Common myeloid progenitor, CD34-positive (primary cell): ENCODE data around the gene SLC2A13.
"Not testable (repeated sequence)": the region's sequence is repeated elsewhere in the genome, so short reads cannot be mapped to it uniquely, and the experiment has no call there.

Experiments
- CTCF ChIA-PET: fragments of 350-600 bp; sonication (Branson Sonifier 250); formaldehyde crosslinking; loops from one replicate; lab custom pipeline; 2021; ENCODE audit warnings: antibody characterized with exemption; lab: Charles Lee
- POLR2A ChIA-PET: fragments of 350-600 bp; sonication (Branson Sonifier 250); formaldehyde crosslinking; loops from one replicate; lab custom pipeline; 2021; ENCODE audit warnings: antibody characterized with exemption; lab: Charles Lee
- DNase-seq, 3 donors: peaks; one replicate each; pipeline versions ENCODE4 v3.0.0 to v3.0.0-alpha.2; 2013
- H3K27ac ChIP-seq, 2 experiments: 1 replicate in 1 of 2; 2 replicates in 1 of 2; pipeline ENCODE4 v1.7.0; 2013; ENCODE audit warnings: inconsistent platforms in 2 of 2, low read length in 2 of 2, mild to moderate bottlenecking in 2 of 2, low read depth in 1 of 2, moderate library complexity in 1 of 2; ENCODE audit not compliant: severe bottlenecking in 2 of 2, insufficient read depth in 1 of 2, poor library complexity in 1 of 2
- H3K27me3 ChIP-seq, 5 experiments: replicated peaks in 2 of 5; 1 replicate in 3 of 5; 2 replicates in 2 of 5; pipeline versions ENCODE4 v1.6.1 to v1.7.0; 2013; ENCODE audit warnings: low read length in 4 of 5, mild to moderate bottlenecking in 2 of 5, moderate library complexity in 2 of 5, inconsistent platforms in 1 of 5; ENCODE audit not compliant: insufficient read depth in 5 of 5, control insufficient read depth in 4 of 5
- H3K36me3 ChIP-seq, 4 experiments: 1 replicate in 2 of 4; 2 replicates in 2 of 4; pipeline versions ENCODE4 v1.6.1 to v1.7.0; 2013; ENCODE audit warnings: low read length in 3 of 4, control low read depth in 1 of 4, mild to moderate bottlenecking in 1 of 4; ENCODE audit not compliant: control insufficient read depth in 4 of 4, insufficient read depth in 4 of 4
- H3K4me1 ChIP-seq, 4 experiments: 1 replicate in 3 of 4; 2 replicates in 1 of 4; pipeline versions ENCODE4 v1.6.1 to v1.7.1; 2013; ENCODE audit warnings: low read length in 3 of 4, mild to moderate bottlenecking in 3 of 4, control low read depth in 1 of 4, inconsistent platforms in 1 of 4, moderate library complexity in 1 of 4; ENCODE audit not compliant: control insufficient read depth in 4 of 4, insufficient read depth in 4 of 4; ENCODE audit errors: control extremely low read depth in 1 of 4
- H3K4me3 ChIP-seq, 7 experiments: 1 replicate in 4 of 7; 2 replicates in 3 of 7; pipeline versions ENCODE4 v1.5.1 to v1.7.0; 2013; ENCODE audit warnings: mild to moderate bottlenecking in 7 of 7, low read length in 6 of 7, moderate library complexity in 6 of 7, inconsistent platforms in 2 of 7, low read depth in 2 of 7, control low read depth in 1 of 7; ENCODE audit not compliant: insufficient read depth in 4 of 7, control insufficient read depth in 1 of 7; ENCODE audit errors: extremely low read depth in 1 of 7
- H3K9me3 ChIP-seq, 5 experiments: 1 replicate in 4 of 5; 2 replicates in 1 of 5; pipeline versions ENCODE4 v1.6.1 to v1.7.1; 2013; ENCODE audit warnings: low read length in 4 of 5, mild to moderate bottlenecking in 2 of 5, inconsistent platforms in 1 of 5, low read depth in 1 of 5, moderate library complexity in 1 of 5; ENCODE audit not compliant: control insufficient read depth in 4 of 5, insufficient read depth in 2 of 5; ENCODE audit errors: control extremely low read depth in 1 of 5
- WGBS: methylation state at CpG from one replicate; pipeline ENCODE4 v1.1.5; 2013; ENCODE audit not compliant: insufficient coverage; 5-methylcytosine and 5-hydroxymethylcytosine counted together

The SLC2A13 gene

GRCh38 chr12:40047002-40047401 lies 58.9 kb downstream of the SLC2A13 start:
- H3K27ac ChIP-seq, H3K4me1 ChIP-seq, DNase-seq, POLR2A ChIA-PET, H3K27me3 ChIP-seq, H3K9me3 ChIP-seq, H3K36me3 ChIP-seq, H3K4me3 ChIP-seq: not testable (repeated sequence)
- CTCF ChIA-PET, result interaction anchor here (1.2 kb wide), 1 partner anchor 60 kb away, joined by 3 read pairs; no protein-coding TSS in a partner anchor
- WGBS, result 100% methylated on average over 2 of the region's 3 CpGs

GRCh38 chr12:40045656-40046055 lies 60.2 kb downstream of the SLC2A13 start:
- no peak for DNase-seq

DNA sequence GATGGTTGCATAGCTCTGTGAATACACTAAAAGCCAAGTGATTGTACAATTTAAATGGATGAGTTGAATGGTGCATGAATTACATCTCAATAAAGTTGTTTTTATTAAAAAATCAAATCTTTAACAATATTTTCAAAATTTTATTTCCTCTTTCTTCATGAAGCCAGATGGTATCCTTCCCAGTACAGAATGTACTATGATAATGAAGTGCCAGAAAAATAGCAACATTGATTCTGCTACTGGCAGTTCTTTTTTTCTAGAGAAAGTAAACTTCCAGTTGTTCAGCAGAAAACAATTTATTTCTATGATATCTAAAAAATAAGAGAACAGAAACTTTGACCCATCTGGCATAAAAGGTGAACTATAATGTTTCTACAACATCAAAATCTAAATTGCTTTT lies 61.5 kb downstream of the SLC2A13 start:
- H3K27ac ChIP-seq, result no peak overlapping the region
- POLR2A ChIA-PET, result no interaction called here
- CTCF ChIA-PET, result no interaction called here
- no peaks in the 10 kb centered on the region for H3K4me1 ChIP-seq
- no peaks in the 10 kb centered on the region for H3K9me3 ChIP-seq
- DNase-seq, result no peak
- no peaks in the 10 kb centered on the region for H3K27me3 ChIP-seq
- no peaks in the 10 kb centered on the region for H3K36me3 ChIP-seq
- H3K4me3 ChIP-seq, result no peak overlapping the region

More at GRCh38 chr12:40045656-40046055, 60.2 kb downstream of the SLC2A13 start:
- H3K4me3 ChIP-seq, result no peak overlapping the region
- 100% methylated on average over 1 of the region's 2 CpGs for WGBS
- no peak overlapping the region for H3K27ac ChIP-seq
- no peaks in the 10 kb centered on the region for H3K9me3 ChIP-seq
- CTCF ChIA-PET, result no interaction called here
- H3K4me1 ChIP-seq, result no peaks in the 10 kb centered on the region
- H3K36me3 ChIP-seq, result no peaks in the 10 kb centered on the region
- POLR2A ChIA-PET, result no interaction called here
- no peaks in the 10 kb centered on the region for H3K27me3 ChIP-seq

DNA sequence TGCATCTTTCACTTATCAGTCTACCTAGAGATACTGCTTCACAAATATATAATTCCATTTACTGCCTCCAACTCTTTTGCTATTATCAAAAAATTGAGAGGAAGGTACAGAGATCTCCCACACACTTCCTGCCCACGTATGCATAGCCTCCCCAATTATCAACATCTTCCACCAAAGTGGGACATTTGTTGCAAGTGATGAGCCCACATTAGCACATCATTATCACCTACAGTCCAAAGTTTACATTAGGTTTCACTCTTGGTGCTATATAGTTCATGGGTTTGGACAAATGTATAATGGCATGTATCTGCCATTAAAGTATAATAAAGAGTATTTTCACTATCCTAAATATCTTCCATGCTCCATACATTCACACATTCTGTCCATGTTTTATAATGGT lies 66.3 kb downstream of the SLC2A13 start:
- H3K27ac ChIP-seq, result no peak overlapping the region
- WGBS, result 100% methylated on average over 1 of the region's 1 CpG
- ChIA-PET POLR2A (no interaction called here), CTCF (interaction anchor here (0.8 to 1.5 kb wide), 3 partner anchors 28 to 29 kb away, joined by 3 read pairs; no protein-coding TSS in a partner anchor)
- H3K4me3 ChIP-seq, result no peak overlapping the region
- no peak for DNase-seq
- no peaks in the 10 kb centered on the region for H3K9me3 ChIP-seq
- H3K27me3 ChIP-seq, result no peaks in the 10 kb centered on the region
- no peaks in the 10 kb centered on the region for H3K4me1 ChIP-seq
- H3K36me3 ChIP-seq, result no peaks in the 10 kb centered on the region

DNA sequence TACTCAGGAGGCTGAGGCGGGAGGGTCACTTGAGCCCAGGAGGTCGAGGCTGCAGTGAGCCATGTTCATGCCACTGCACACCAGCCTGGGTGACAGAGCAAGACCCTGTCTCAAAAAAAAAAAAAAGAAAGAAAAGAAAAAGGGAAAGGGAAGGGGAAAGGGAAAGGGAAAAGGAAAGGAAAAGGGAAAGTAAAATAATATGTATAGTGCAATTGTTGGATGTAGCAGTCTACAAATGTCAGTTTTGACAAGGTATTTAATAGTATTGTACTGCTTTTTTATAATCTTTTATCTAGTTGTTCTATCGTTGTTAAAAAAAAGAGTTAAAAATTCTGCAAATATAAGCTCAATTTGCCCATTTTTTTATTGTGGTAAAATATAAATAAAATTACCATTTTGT lies 67.3 kb downstream of the SLC2A13 start:
- ChIA-PET POLR2A (no interaction called here), CTCF (interaction anchor here (0.8 to 1.5 kb wide), 2 partner anchors 29 to 30 kb away, joined by 3 read pairs; no protein-coding TSS in a partner anchor)
- H3K9me3 ChIP-seq, result no peaks in the 10 kb centered on the region
- DNase-seq, result no peak
- no peaks in the 10 kb centered on the region for H3K36me3 ChIP-seq
- no peak overlapping the region for H3K27ac ChIP-seq
- 100% methylated on average over 1 of the region's 3 CpGs for WGBS
- no peaks in the 10 kb centered on the region for H3K4me1 ChIP-seq
- no peak overlapping the region for H3K4me3 ChIP-seq
- H3K27me3 ChIP-seq, result no peaks in the 10 kb centered on the region

GRCh38 chr12:40034712-40035111 lies 71.2 kb downstream of the SLC2A13 start:
- POLR2A ChIA-PET, result no interaction called here
- DNase-seq, result no peak
- Histone ChIP-seq H3K27ac (no peak overlapping the region), H3K4me1 (no peaks in the 10 kb centered on the region), H3K36me3 (no peaks in the 10 kb centered on the region), H3K9me3 (no peaks in the 10 kb centered on the region), H3K27me3 (no peaks in the 10 kb centered on the region), H3K4me3 (no peak overlapping the region)
- CTCF ChIA-PET, result interaction anchor here (0.6 to 2.9 kb wide), 3 partner anchors 14 to 27 kb away, joined by 3 to 12 read pairs (median 3); no protein-coding TSS in a partner anchor
- WGBS, result 100% methylated on average over 1 of the region's 2 CpGs

GRCh38 chr12:40034156-40034555 lies 71.7 kb downstream of the SLC2A13 start:
- CTCF ChIA-PET, result interaction anchor here (2.9 kb wide), 1 partner anchor 23 kb away, joined by 12 read pairs; no protein-coding TSS in a partner anchor
- no peak for DNase-seq
- Histone ChIP-seq H3K36me3 (no peaks in the 10 kb centered on the region), H3K4me1 (no peaks in the 10 kb centered on the region), H3K27me3 (no peaks in the 10 kb centered on the region), H3K9me3 (no peaks in the 10 kb centered on the region), H3K27ac (no peak overlapping the region), H3K4me3 (no peak overlapping the region)
- POLR2A ChIA-PET, result no interaction called here
